Gastroesophageal sphincter (tissue), 4 donors: ENCODE results near the gene GRAMD4. TPM values are rescaled to one million over a fixed set of nuclear protein-coding genes. Genes with fewer than 3 reads are reported as not detected.

Source experiments
- ATAC-seq: fragments of 150-250 bp; one replicate; pipeline ENCODE4 v1.9.1; 2016; ENCODE audit warnings: mild to moderate bottlenecking, moderate library complexity
- H3K27ac ChIP-seq, 4 donors: fragments of 200-600 bp; sonication (generic) in 3 of 4; 1 replicate in 3 of 4; 2 replicates in 1 of 4; pipeline ENCODE4 v1.5.1; 2016 to 2019
- H3K27me3 ChIP-seq: fragments of 200-600 bp; sonication (generic); one replicate; pipeline ENCODE4 v1.5.1; 2019
- H3K36me3 ChIP-seq, 2 donors: fragments of 200-600 bp; sonication (generic); one replicate each; pipeline ENCODE4 v1.5.1; 2019; ENCODE audit warnings: control low read depth in 1 of 2
- H3K4me1 ChIP-seq, 3 donors: fragments of 200-600 bp; sonication (generic); 1 replicate in 2 of 3; 2 replicates in 1 of 3; pipeline ENCODE4 v1.5.1; 2016 to 2019; ENCODE audit warnings: control low read depth in 2 of 3
- H3K4me3 ChIP-seq, 2 donors: fragments of 200-600 bp; sonication (generic); one replicate each; pipeline ENCODE4 v1.5.1; 2019; ENCODE audit warnings: mild to moderate bottlenecking in 1 of 2, moderate library complexity in 1 of 2
- H3K9me3 ChIP-seq, 3 donors: fragments of 200-600 bp; sonication (generic); one replicate each; pipeline ENCODE4 v1.5.1; 2017 to 2019; ENCODE audit warnings: control low read depth in 2 of 3
- EP300 ChIP-seq: sonication (generic); formaldehyde crosslinking; IDR thresholded peaks from one replicate; pipeline ENCODE4 v1.6.1; 2017; ENCODE audit warnings: antibody characterized with exemption, mild to moderate bottlenecking
- POLR2A ChIP-seq, 2 donors: fragments of 450-650 bp; IDR thresholded peaks; one replicate each; pipeline ENCODE4 v1.6.1; 2017; ENCODE audit warnings: antibody characterized with exemption in 2 of 2, mild to moderate bottlenecking in 2 of 2, moderate library complexity in 1 of 2
- POLR2AphosphoS5 ChIP-seq: sonication (generic); formaldehyde crosslinking; IDR thresholded peaks from one replicate; pipeline ENCODE4 v1.6.1; 2017; ENCODE audit warnings: antibody characterized with exemption
- WGBS, 2 donors: methylation state at CpG; one replicate each; pipeline ENCODE4 v1.1.5; 2018; ENCODE audit warnings: low coverage in 1 of 2; 5-methylcytosine and 5-hydroxymethylcytosine counted together
- total RNA-seq, 4 donors: library from RNA; depleted of rRNA; stranded (reverse); fragments of >200 nt; gene quantifications; one replicate each; pipeline ENCODE4 v1.1.0, GENCODE V29; 2016
- TF ChIP-seq, protein P1 (sequence below), 4 experiments: fragments of 200-600 bp in 2 of 4; fragments of 450-650 bp in 2 of 4; sonication (generic) in 1 of 4; IDR thresholded peaks; one replicate each; pipeline ENCODE4 v1.5.1; 2017 to 2019; ENCODE audit warnings: antibody characterized with exemption in 4 of 4, mild to moderate bottlenecking in 2 of 4, moderate library complexity in 2 of 4

GRAMD4 gene
- total RNA-seq, 4 donors from 2014 or later: 10.8 to 53.3 (median 33.2) TPM

GRCh38 chr22:46590334-46590733, 29.9 kb upstream of the GRAMD4 start:
- Histone ChIP-seq H3K27me3 (no peaks in the 10 kb centered on the region), H3K27ac (no peak overlapping the region), H3K4me3 (no peak overlapping the region), H3K36me3 (no peaks in the 10 kb centered on the region), H3K4me1 (peaks cover 0 to 57% (median 10%) of the 10 kb centered on the region in 3 donors), H3K9me3 (no peaks in the 10 kb centered on the region)
- TF ChIP-seq EP300: no peak
- TF ChIP-seq POLR2A (IDR thresholded peaks at IDR 0.05): no peak
- TF ChIP-seq, protein P1, sequence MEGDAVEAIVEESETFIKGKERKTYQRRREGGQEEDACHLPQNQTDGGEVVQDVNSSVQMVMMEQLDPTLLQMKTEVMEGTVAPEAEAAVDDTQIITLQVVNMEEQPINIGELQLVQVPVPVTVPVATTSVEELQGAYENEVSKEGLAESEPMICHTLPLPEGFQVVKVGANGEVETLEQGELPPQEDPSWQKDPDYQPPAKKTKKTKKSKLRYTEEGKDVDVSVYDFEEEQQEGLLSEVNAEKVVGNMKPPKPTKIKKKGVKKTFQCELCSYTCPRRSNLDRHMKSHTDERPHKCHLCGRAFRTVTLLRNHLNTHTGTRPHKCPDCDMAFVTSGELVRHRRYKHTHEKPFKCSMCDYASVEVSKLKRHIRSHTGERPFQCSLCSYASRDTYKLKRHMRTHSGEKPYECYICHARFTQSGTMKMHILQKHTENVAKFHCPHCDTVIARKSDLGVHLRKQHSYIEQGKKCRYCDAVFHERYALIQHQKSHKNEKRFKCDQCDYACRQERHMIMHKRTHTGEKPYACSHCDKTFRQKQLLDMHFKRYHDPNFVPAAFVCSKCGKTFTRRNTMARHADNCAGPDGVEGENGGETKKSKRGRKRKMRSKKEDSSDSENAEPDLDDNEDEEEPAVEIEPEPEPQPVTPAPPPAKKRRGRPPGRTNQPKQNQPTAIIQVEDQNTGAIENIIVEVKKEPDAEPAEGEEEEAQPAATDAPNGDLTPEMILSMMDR (IDR thresholded peaks at IDR 0.05): no peak
- TF ChIP-seq POLR2AphosphoS5: no peak
- no CpG with 5 or more reads among the region's 11 CpGs for WGBS, 2 donors
- no peak for ATAC-seq

DNA sequence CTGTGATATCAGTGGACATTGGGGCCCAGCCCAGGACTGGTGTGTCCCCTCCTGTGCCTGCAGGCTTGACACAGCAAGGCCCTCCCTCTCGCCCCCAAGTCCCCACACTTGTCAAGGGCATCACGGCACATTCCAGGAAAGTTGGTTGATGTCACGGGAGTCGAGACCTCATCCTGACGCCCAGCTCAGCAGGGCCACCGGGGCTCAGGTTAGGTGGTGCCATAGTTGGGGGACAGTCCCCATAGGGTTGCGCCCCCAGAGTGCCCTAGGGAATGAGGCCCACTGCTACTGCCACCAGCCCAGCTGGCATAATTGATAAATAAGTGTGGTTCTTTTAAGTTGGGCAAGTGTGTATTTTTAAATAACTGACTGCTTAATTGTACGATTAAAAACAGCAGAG, 28.3 kb upstream of the GRAMD4 start:
- H3K36me3 ChIP-seq: no peaks in the 10 kb centered on the region
- 45% methylated on average over 1 of the region's 8 CpGs; no CpG with 5 or more reads in 1 of the 2 donors for WGBS, 2 donors
- H3K9me3 ChIP-seq: no peaks in the 10 kb centered on the region
- TF ChIP-seq EP300 (no peak), POLR2A (IDR thresholded peaks at IDR 0.05) (no peak), POLR2AphosphoS5 (no peak)
- TF ChIP-seq, protein P1 (IDR thresholded peaks at IDR 0.05): no peak
- no peak overlapping the region for H3K4me3 ChIP-seq
- no peak for ATAC-seq
- no peaks in the 10 kb centered on the region for H3K27me3 ChIP-seq
- peaks cover 0 to 57% (median 10%) of the 10 kb centered on the region in 3 donors for H3K4me1 ChIP-seq
- H3K27ac ChIP-seq: peak overlapping the region in 3 of 4 donors; percentile 11 to 71 (median 66)

DNA sequence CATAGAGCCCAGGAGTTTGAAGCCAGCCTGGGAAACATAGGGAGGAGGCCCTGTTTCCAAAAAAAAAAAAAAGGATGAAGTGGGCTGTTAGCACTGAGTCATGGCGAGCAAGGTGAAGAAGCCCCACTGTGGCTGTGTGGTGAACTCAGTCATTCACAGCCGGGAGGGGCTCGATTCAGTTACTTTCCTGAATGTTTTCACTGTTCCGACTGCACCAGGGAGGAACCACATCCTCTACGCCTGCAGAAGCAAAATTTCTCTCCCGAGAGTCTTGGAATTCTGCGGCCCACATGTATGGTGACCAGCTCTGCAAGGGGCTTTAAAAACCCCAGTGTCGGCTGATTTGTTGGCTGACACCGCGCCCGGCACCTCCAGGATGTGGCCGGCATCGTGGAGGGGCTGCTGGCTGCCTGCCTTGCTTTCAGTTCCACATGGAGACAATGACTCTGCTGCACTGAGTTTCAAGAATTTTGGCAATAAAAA, 27.8 kb upstream of the GRAMD4 start:
- H3K4me1 ChIP-seq: peaks cover 0 to 54% (median 10%) of the 10 kb centered on the region in 3 donors
- H3K27ac ChIP-seq: peak overlapping the region in 3 of 4 donors; percentile 11 to 71 (median 66)
- TF ChIP-seq EP300: no peak
- TF ChIP-seq POLR2AphosphoS5: no peak
- WGBS, 2 donors: 30 to 31% methylated on average over 6 to 10 of the region's 13 CpGs
- H3K36me3 ChIP-seq: no peaks in the 10 kb centered on the region
- H3K4me3 ChIP-seq: peak overlapping the region in 1 of 2 donors; percentile 28
- H3K27me3 ChIP-seq: no peaks in the 10 kb centered on the region
- no peak for ATAC-seq
- no peaks in the 10 kb centered on the region for H3K9me3 ChIP-seq

DNA sequence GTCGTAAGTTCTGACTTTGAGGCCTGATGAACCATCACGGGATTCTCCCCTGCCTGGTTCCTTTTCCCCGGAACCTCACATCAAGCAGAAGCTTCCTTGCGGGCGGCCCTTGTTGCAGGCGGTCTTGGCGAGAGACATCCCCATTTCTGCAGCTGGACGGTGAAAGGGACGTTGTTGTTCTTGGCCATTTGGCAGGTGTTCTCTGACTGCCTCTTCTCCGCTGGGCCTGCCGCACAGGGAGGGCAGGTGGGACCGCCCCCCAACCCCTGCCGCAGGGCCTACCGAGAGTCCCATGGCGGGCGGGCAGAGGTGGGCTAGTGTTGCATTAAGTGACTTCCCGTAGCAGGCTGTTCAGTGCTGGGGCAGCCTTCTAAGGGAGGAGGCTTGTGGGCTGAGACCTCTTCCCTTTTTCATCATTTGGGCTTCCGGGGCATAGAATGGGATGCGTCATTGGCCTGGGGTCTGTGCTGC, 26.9 kb upstream of the GRAMD4 start:
- H3K4me1 ChIP-seq: peaks cover 0 to 45% (median 10%) of the 10 kb centered on the region in 3 donors
- peak overlapping the region in 1 of 2 donors; percentile 12 for H3K4me3 ChIP-seq
- TF ChIP-seq POLR2AphosphoS5 (no peak), EP300 (no peak), POLR2A (IDR thresholded peaks at IDR 0.05) (peak in 1 of 2 donors; percentile 37)
- H3K27me3 ChIP-seq: no peaks in the 10 kb centered on the region
- peak overlapping the region in 3 of 4 donors; percentile 11 to 71 (median 66) for H3K27ac ChIP-seq
- WGBS, 2 donors: 63 to 80% methylated on average over 9 to 12 of the region's 19 CpGs
- no peaks in the 10 kb centered on the region for H3K36me3 ChIP-seq
- ATAC-seq: peak; percentile 59
- H3K9me3 ChIP-seq: no peaks in the 10 kb centered on the region

DNA sequence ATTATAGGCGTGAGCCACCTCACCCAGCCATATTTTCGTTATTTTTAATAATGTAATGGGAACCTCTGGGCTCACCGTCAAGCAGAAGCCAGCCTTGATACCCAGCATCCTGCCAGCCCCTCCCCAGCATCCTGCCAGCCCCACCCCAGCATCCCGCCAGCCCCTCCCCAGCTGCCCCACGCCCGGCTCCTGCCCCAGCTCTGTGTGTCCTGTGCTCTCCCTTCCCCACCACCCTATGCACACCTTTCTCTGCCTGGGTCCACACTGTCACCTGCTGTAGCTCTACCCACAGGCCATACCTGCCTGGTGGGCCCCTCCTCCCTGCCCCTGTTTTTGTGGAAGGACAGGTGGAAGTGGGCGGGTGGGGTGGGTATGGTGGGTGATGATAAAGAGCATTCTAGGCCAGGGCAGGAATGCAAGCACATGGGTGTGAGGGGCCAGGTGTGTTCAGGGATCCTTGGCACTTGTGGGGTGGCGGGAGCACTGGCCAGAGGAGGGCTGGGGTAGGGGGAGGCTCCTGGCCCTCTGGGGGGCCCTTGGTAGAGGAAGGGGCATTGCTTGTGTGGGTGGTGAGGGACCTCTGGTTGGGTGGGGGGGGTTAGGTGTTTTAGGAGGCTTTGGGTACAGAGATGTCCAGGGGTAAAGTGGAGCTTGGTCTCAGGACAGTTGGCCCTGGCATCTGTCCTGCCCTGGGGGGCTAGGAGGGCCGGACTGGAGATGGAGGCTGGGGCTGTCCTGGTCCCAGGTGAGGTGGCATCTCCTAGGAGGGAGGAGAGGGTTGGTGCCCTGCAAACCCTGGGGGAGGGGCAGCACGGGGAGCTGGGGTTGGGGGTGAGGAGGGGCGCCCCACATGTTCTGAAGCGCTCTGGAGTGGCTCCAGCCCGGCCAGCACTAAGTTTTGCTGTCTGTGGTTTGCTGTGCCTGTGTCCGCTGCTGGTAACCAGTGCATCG, 25.9 kb upstream of the GRAMD4 start:
- Histone ChIP-seq H3K4me3 (no peak overlapping the region), H3K9me3 (no peaks in the 10 kb centered on the region), H3K4me1 (peaks cover 0 to 45% (median 10%) of the 10 kb centered on the region in 3 donors), H3K36me3 (no peaks in the 10 kb centered on the region), H3K27me3 (no peaks in the 10 kb centered on the region), H3K27ac (peak overlapping the region in 2 of 4 donors; percentile 43 to 66)
- no peak for ATAC-seq
- WGBS, 2 donors: 94 to 100% methylated on average over 2 to 7 of the region's 15 CpGs
- TF ChIP-seq POLR2AphosphoS5: no peak
- TF ChIP-seq EP300: no peak
- TF ChIP-seq POLR2A (IDR thresholded peaks at IDR 0.05): no peak
- TF ChIP-seq, protein P1 (IDR thresholded peaks at IDR 0.05): no peak
